Mesothelial cell of epicardium (in vitro differentiated cells): Measurements from ENCODE around the gene TOB1. TPM values are rescaled to one million over a fixed set of nuclear protein-coding genes. Genes with fewer than 3 reads are reported as not detected.
A peak's percentile ranks its signal among the peaks of the same experiment; 100 is the strongest.

Experiments
- DNase-seq, 2 experiments: peaks; one replicate each; pipeline ENCODE4 v3.0.0; 2021; ENCODE audit warnings: low spot score in 2 of 2; ENCODE audit not compliant: unreplicated experiment in 2 of 2
- H3K27ac Mint-ChIP-seq: 2 replicates; pipeline ENCODE4 v1.8.0; 2021; ENCODE audit warnings: mixed read lengths
- H3K27me3 Mint-ChIP-seq: 2 replicates; pipeline ENCODE4 v1.8.0; 2021; ENCODE audit warnings: low read depth, mixed read lengths
- H3K36me3 Mint-ChIP-seq: 2 replicates; pipeline ENCODE4 v1.8.0; 2021; ENCODE audit warnings: mixed read lengths
- H3K4me1 Mint-ChIP-seq: 2 replicates; pipeline ENCODE4 v1.8.0; 2021; ENCODE audit warnings: mixed read lengths
- H3K4me3 Mint-ChIP-seq: 2 replicates; pipeline ENCODE4 v1.8.0; 2021; ENCODE audit warnings: mild to moderate bottlenecking, moderate library complexity, mixed read lengths
- H3K9me3 Mint-ChIP-seq: 2 replicates; pipeline ENCODE4 v1.8.0; 2021; ENCODE audit warnings: mixed read lengths
- CTCF ChIP-seq: fragments of 200-600 bp; sonication (generic); IDR thresholded peaks from one replicate; pipeline ENCODE4 v1.5.0; 2021; ENCODE audit warnings: antibody characterized with exemption; ENCODE audit not compliant: unreplicated experiment
- total RNA-seq: library from RNA; stranded (reverse); gene quantifications from 3 replicates; pipeline ENCODE4 v1.2.1, GENCODE V29; 2021

TOB1 gene
- total RNA-seq, 1 donor from 2014 or later = 29.4 TPM

DNA sequence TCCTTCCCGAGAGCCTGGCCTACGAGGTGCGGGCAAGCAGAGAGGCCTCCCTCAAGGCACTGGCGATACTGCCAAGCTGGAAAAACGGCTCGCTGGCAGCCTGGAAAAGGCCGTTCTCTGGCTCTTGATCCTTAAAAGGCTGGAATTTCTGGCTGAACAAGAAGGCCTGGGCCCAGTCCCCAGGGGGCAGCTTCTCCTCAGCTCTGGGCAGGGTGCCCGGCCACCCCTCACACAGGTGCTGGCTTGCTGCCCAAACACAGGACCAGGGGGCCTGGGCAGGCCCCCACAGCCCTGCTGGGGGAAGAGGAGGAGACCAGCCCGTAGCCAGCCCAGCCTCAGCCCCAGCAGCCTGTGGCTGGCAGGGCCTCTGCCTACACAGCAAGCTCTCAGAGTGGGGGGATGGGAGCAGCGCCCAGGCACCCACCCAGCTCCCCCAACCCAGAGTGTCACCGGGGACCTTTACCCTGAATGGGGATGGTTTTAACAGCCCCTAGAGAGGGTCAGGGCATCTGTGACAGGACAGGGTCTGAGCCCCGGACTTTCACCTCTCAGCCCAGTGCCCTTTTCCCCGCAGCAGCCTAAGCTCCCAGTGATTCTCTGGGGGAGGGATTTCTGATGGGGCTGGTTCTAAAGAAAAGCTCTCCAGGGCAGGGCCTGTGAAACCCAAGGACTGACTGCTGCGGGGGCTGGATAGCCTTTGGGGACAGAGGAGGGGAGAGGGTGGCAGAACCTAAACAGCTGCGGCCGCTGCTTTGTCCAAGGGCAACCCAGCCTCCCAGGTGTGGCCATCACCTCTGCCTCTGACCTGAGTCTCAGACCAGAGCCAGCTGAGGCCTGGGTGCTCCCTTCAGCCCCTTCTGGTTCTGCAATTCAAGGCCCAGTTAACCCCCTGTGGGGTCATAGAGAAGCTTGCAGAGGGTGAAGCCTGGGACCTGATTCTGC lies 38.6 kb upstream of the TOB1 start:
- H3K4me1 Mint-ChIP-seq = peaks cover 55% of the 10 kb centered on the region
- no peak for TF ChIP-seq CTCF

DNA sequence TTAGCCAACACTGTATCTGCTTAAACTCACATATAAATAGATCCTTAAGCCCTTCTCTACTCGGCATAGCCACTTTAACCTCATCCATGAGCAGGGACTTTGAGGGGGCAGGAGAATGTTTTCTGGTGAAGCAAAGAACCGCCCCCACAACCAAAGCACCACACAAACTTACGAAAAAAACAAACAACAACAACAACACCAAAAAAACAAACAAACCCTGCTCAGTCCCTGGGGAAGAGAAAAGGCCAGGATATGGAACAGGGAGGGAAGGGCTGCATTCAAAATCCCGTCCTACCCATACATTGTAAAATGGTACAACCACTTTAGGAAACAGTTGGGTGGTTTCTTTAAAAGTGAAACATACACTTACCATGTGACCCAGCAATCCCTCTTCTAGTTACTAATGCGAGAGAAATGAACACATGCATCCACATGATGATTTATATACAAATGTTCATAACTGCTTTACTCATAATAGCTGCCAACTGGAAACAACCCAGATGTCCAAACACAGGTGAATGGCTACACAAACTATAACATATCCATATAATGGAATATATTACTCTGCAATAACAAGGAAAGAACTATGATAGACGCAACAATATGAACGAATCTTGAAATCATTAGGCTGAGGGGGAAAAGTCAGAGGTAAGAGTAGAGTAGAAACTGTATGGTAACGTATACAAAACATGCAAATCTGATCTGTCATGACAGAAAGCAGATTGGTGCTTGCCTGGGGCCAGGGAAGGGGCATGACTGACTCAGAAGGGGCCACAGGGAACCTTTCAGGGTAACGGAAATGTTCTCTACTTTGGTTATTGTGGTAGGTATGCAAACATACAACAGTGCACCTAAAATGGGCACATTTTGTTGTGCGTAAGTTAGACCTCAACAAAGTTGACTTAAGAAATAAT lies 37.7 kb upstream of the TOB1 start:
- Mint-ChIP-seq H3K9me3 (no peaks in the 10 kb centered on the region), H3K27me3 (no peaks in the 10 kb centered on the region), H3K36me3 (no peaks in the 10 kb centered on the region), H3K4me3 (no peak overlapping the region), H3K27ac (peak overlapping the region; percentile 89), H3K4me1 (peaks cover 51% of the 10 kb centered on the region)
- DNase-seq = no peak
- TF ChIP-seq CTCF = no peak

More for the DNA sequence above, 38.6 kb upstream of the TOB1 start:
- no peaks in the 10 kb centered on the region for H3K36me3 Mint-ChIP-seq
- H3K4me3 Mint-ChIP-seq = no peak overlapping the region
- no peaks in the 10 kb centered on the region for H3K9me3 Mint-ChIP-seq
- peak in 1 of 2 experiments; percentile 60 for DNase-seq
- no peaks in the 10 kb centered on the region for H3K27me3 Mint-ChIP-seq
- H3K27ac Mint-ChIP-seq = peak overlapping the region; percentile 89

DNA sequence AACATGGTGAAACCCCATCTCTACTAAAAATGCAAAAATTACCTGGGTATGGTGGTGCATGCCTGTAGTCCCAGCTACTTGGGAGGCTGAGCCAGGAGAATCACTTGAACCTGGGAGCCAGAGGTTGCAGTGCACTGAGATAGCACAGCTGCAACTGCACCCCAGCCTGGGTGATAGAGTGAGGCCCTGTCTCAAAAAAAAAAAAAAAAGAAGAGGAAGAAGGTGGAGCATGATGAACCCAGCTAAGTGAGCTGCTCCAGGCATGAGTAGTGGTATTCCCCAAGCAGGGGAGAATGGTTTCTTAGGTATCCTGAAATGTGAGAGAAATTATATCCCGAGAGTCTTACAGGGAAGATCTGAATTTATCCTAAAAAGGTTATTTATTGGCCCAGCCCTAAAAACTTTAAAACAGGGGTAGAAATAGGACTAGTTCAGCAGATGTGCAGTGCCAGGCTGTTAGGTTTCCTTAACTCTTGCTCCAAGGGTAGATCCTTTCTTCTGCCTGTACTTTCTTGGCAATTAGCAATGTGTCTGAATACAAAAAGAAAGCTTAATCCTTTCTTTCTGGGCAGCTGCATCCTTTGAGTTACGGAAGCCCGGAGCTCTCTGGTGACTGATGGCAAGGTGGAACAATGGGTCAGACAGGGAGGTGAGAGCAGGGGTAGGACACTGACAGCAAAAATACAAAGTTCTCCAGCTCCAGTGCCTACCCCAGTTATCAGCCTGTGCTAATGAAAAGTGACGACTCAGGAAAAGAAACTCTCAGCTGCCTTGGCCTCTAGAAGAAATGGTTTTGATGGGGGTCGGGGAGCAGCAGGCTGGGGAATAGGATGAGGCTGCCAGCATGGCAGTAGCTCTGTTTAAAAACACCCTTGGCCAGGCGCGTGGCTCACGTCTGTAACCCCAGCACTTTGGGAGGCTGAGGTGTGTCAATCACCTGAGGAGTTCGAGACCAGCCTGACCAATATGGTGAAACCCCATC lies 36.5 kb upstream of the TOB1 start:
- no peak for DNase-seq
- Mint-ChIP-seq H3K4me3 (no peak overlapping the region), H3K27ac (peak overlapping the region; percentile 89), H3K27me3 (no peaks in the 10 kb centered on the region), H3K36me3 (no peaks in the 10 kb centered on the region), H3K9me3 (no peaks in the 10 kb centered on the region), H3K4me1 (peaks cover 48% of the 10 kb centered on the region)
- TF ChIP-seq CTCF = no peak

- Mint-ChIP-seq H3K36me3 (no peaks in the 10 kb centered on the region), H3K4me1 (peaks cover 37% of the 10 kb centered on the region), H3K4me3 (no peak overlapping the region), H3K27ac (peak overlapping the region; percentile 85), H3K9me3 (no peaks in the 10 kb centered on the region), H3K27me3 (no peaks in the 10 kb centered on the region)
- DNase-seq = no peak
- no peak for TF ChIP-seq CTCF
Observed at GRCh38 chr17:50900383-50900892, 34.3 kb upstream of the TOB1 start.
